Sigmoid colon (tissue), 4 donors: ENCODE measurements around the gene PHTF2.

Experiments used
- EP300 ChIP-seq, 4 donors: sonication (generic); formaldehyde crosslinking; IDR thresholded peaks; one replicate each; pipeline ENCODE4 v1.6.1; 2017; ENCODE audit warnings: antibody characterized with exemption in 4 of 4
- POLR2A ChIP-seq, 2 donors: fragments of 450-650 bp; IDR thresholded peaks; one replicate each; pipeline ENCODE4 v1.6.1; 2016; ENCODE audit warnings: antibody characterized with exemption in 2 of 2, mild to moderate bottlenecking in 2 of 2, moderate library complexity in 2 of 2
- TF ChIP-seq, protein P1 (sequence below), 4 experiments: fragments of 450-650 bp in 3 of 4; fragments of 200-600 bp in 1 of 4; IDR thresholded peaks; one replicate each; pipeline ENCODE4 v1.5.1; 2016 to 2019; ENCODE audit warnings: antibody characterized with exemption in 4 of 4, mild to moderate bottlenecking in 3 of 4, moderate library complexity in 2 of 4

DNA sequence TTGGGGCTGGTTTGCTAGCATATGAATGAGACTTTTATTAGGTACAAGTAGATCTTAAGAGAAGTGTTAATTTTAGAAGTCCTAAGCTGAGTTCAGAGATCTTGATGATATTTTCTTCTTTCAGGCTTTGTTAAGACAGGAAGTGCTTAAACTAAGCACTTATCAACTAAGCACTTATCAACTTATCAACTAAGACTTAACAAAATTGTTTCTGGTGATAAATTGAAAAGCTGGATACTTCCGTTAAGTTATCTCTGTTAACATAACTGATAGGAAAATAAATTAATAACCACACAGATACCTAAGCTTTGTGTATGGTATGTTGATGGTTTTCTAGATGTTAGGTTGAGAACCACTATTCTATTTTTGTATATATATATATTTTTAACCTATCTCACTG, 113.7 kb downstream of the PHTF2 start:
- TF ChIP-seq, protein P1, sequence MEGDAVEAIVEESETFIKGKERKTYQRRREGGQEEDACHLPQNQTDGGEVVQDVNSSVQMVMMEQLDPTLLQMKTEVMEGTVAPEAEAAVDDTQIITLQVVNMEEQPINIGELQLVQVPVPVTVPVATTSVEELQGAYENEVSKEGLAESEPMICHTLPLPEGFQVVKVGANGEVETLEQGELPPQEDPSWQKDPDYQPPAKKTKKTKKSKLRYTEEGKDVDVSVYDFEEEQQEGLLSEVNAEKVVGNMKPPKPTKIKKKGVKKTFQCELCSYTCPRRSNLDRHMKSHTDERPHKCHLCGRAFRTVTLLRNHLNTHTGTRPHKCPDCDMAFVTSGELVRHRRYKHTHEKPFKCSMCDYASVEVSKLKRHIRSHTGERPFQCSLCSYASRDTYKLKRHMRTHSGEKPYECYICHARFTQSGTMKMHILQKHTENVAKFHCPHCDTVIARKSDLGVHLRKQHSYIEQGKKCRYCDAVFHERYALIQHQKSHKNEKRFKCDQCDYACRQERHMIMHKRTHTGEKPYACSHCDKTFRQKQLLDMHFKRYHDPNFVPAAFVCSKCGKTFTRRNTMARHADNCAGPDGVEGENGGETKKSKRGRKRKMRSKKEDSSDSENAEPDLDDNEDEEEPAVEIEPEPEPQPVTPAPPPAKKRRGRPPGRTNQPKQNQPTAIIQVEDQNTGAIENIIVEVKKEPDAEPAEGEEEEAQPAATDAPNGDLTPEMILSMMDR (IDR thresholded peaks at IDR 0.05) = no peak
- TF ChIP-seq EP300 (IDR thresholded peaks at IDR 0.05) (no peak), POLR2A (IDR thresholded peaks at IDR 0.05) (no peak)
